Measurements from ENCODE around the gene FAT1.

DNA sequence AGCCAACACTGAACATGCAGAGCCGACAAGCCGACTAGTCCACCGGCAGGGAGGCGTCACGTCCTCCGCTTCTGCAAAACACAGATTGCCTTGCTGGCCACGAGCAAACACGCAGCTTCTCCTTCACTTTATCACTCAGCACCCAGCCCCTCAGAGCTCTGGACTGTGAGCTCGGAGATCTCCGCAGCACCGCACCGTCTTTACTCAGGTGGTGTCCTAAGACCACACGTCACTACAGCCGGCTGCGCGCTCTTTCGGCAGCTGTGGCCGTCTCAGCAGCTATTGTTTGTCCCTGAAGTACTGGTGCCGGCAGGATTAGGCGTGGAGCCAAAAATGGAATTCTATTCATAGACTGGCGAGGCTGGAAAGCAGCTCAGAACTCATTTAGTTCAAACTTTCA, 72.0 kb downstream of the FAT1 start:
- TF ChIP-seq, protein P1, sequence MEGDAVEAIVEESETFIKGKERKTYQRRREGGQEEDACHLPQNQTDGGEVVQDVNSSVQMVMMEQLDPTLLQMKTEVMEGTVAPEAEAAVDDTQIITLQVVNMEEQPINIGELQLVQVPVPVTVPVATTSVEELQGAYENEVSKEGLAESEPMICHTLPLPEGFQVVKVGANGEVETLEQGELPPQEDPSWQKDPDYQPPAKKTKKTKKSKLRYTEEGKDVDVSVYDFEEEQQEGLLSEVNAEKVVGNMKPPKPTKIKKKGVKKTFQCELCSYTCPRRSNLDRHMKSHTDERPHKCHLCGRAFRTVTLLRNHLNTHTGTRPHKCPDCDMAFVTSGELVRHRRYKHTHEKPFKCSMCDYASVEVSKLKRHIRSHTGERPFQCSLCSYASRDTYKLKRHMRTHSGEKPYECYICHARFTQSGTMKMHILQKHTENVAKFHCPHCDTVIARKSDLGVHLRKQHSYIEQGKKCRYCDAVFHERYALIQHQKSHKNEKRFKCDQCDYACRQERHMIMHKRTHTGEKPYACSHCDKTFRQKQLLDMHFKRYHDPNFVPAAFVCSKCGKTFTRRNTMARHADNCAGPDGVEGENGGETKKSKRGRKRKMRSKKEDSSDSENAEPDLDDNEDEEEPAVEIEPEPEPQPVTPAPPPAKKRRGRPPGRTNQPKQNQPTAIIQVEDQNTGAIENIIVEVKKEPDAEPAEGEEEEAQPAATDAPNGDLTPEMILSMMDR (IDR thresholded peaks at IDR 0.05) = peak in 2 of 7 experiments; percentile 13 to 24
- TF ChIP-seq POLR2A (IDR thresholded peaks at IDR 0.05) = peak; percentile 67 to 81 (median 77)

Measured in body of pancreas (tissue), 4 donors.